ENCODE results near the gene ROBO3.

DNA sequence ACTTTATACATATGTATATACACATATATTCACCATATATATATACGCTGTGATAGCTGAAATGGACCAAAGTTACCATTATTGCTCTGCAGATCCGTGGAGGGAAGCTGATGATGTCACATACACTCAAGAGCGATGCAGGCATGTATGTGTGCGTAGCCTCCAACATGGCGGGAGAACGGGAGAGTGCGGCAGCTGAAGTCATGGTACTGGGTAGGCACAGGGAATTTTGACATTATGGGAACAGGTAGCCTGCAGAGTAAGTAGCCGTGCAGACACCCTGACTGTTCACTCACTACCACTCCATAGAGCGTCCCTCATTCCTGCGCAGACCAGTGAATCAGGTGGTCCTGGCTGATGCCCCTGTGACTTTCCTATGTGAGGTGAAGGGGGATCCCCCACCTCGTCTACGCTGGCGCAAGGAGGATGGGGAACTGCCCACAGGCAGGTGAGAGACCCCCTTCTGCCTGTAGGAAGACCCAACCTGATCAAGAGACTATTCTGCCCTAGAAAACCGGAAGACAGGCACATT, 4.7 kb downstream of the ROBO3 start:
- no peak for TF ChIP-seq POLR2AphosphoS5 (IDR thresholded peaks at IDR 0.05)
- TF ChIP-seq, protein P1, sequence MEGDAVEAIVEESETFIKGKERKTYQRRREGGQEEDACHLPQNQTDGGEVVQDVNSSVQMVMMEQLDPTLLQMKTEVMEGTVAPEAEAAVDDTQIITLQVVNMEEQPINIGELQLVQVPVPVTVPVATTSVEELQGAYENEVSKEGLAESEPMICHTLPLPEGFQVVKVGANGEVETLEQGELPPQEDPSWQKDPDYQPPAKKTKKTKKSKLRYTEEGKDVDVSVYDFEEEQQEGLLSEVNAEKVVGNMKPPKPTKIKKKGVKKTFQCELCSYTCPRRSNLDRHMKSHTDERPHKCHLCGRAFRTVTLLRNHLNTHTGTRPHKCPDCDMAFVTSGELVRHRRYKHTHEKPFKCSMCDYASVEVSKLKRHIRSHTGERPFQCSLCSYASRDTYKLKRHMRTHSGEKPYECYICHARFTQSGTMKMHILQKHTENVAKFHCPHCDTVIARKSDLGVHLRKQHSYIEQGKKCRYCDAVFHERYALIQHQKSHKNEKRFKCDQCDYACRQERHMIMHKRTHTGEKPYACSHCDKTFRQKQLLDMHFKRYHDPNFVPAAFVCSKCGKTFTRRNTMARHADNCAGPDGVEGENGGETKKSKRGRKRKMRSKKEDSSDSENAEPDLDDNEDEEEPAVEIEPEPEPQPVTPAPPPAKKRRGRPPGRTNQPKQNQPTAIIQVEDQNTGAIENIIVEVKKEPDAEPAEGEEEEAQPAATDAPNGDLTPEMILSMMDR (IDR thresholded peaks at IDR 0.05): no peak

All from transverse colon (tissue), 4 donors.